Measurements from ENCODE around the gene LMF1.

DNA sequence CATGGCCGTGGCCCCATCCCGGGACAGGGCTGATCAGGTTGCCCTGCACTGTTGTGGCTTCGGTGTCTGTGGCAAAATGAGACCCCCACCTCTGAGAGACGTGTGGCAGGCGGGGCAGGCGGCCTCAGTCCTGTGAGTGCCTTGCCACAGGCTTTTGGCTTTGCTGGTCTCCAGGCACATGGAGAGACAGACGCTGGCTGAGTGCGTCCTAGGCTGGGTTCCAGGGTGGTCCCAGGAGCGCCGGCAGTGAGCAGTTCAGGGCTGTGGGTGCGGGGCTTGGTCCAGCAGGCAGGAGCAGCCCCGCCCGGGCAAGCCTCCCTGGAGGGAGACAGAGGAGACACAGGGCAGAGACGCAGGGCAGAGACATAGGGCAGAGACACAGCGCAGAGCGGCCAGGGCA is 40.0 kb upstream of the LMF1 start:
- TF ChIP-seq, protein P1, sequence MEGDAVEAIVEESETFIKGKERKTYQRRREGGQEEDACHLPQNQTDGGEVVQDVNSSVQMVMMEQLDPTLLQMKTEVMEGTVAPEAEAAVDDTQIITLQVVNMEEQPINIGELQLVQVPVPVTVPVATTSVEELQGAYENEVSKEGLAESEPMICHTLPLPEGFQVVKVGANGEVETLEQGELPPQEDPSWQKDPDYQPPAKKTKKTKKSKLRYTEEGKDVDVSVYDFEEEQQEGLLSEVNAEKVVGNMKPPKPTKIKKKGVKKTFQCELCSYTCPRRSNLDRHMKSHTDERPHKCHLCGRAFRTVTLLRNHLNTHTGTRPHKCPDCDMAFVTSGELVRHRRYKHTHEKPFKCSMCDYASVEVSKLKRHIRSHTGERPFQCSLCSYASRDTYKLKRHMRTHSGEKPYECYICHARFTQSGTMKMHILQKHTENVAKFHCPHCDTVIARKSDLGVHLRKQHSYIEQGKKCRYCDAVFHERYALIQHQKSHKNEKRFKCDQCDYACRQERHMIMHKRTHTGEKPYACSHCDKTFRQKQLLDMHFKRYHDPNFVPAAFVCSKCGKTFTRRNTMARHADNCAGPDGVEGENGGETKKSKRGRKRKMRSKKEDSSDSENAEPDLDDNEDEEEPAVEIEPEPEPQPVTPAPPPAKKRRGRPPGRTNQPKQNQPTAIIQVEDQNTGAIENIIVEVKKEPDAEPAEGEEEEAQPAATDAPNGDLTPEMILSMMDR (IDR thresholded peaks at IDR 0.05): no peak
- no peak for TF ChIP-seq POLR2A (IDR thresholded peaks at IDR 0.05)
- no peak for TF ChIP-seq POLR2AphosphoS5 (IDR thresholded peaks at IDR 0.05)
